Activated T-cell treated with anti-CD3 and anti-CD28 coated beads, Interleukin-2, amount 50 U/mL, for 72 hours (primary cell): ENCODE measurements around the gene TCERG1L. TPM values are rescaled to one million over a fixed set of nuclear protein-coding genes. Genes with fewer than 3 reads are reported as not detected.

Source experiments
- ATAC-seq, 2 donors: fragments of 150-1000 bp; cut with Tn5 transposase; replicated peaks in 1 of 2; 2 replicates each; pipeline ENCODE4 v1.10.0; 2021; ENCODE audit warnings: moderate library complexity in 2 of 2, mild to moderate bottlenecking in 1 of 2
- DNase-seq, 2 donors: peaks; one replicate each; pipeline ENCODE4 v3.0.0; 2021 to 2022; ENCODE audit warnings: mixed read lengths in 1 of 2
- H3K27ac Mint-ChIP-seq: one replicate; pipeline ENCODE4 v1.8.0; 2022; ENCODE audit warnings: mild to moderate bottlenecking, moderate library complexity, mixed read lengths
- H3K27me3 Mint-ChIP-seq: one replicate; pipeline ENCODE4 v1.8.0; 2022; ENCODE audit warnings: low read depth, mixed read lengths
- H3K36me3 Mint-ChIP-seq, 2 donors: one replicate each; pipeline ENCODE4 v1.8.0; 2022; ENCODE audit warnings: mixed read lengths in 2 of 2, mild to moderate bottlenecking in 1 of 2; ENCODE audit not compliant: insufficient read depth in 2 of 2
- H3K4me1 Mint-ChIP-seq: one replicate; pipeline ENCODE4 v1.8.0; 2022; ENCODE audit warnings: low read depth, mixed read lengths
- H3K4me3 Mint-ChIP-seq, 2 donors: one replicate each; pipeline ENCODE4 v1.8.0; 2022; ENCODE audit warnings: mild to moderate bottlenecking in 2 of 2, mixed read lengths in 2 of 2, moderate library complexity in 2 of 2
- H3K9me3 Mint-ChIP-seq, 2 donors: one replicate each; pipeline ENCODE4 v1.8.0; 2022; ENCODE audit warnings: mixed read lengths in 2 of 2
- total RNA-seq, 2 donors: library from RNA; stranded (reverse); gene quantifications; one replicate each; pipeline ENCODE4 v1.2.3, GENCODE V29; 2022

Gene TCERG1L
- total RNA-seq, 2 donors from 2014 or later, result 0.09 TPM; not detected in 1

GRCh38 chr10:131248376-131249165 is 63.0 kb downstream of the TCERG1L start:
- Mint-ChIP-seq H3K4me3 (no peak overlapping the region), H3K4me1 (no peaks in the 10 kb centered on the region), H3K27ac (no peak overlapping the region), H3K9me3 (no peaks in the 10 kb centered on the region), H3K36me3 (no peaks in the 10 kb centered on the region), H3K27me3 (peaks cover 19% of the 10 kb centered on the region)
- DNase-seq, result no peak
- ATAC-seq, result no peak

DNA sequence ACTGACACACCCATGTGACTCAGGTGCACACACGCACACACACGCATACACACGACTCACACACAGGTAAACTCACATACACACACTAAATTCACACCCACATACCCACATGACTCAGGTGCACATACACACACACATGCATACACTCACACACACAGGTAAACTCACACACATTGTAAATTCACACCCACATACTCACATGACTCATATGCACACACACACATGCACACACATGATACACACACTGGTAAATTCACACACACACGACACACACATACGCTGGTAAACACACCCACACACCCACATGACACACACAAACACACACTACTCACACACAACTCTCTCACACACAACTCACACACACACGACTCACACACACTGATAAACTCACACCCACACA is 63.6 kb downstream of the TCERG1L start:
- H3K9me3 Mint-ChIP-seq, result no peaks in the 10 kb centered on the region
- no peak for ATAC-seq
- no peak for DNase-seq
- no peak overlapping the region for H3K27ac Mint-ChIP-seq
- H3K4me3 Mint-ChIP-seq, result no peak overlapping the region
- H3K36me3 Mint-ChIP-seq, result no peaks in the 10 kb centered on the region
- no peaks in the 10 kb centered on the region for H3K4me1 Mint-ChIP-seq
- peaks cover 19% of the 10 kb centered on the region for H3K27me3 Mint-ChIP-seq

DNA sequence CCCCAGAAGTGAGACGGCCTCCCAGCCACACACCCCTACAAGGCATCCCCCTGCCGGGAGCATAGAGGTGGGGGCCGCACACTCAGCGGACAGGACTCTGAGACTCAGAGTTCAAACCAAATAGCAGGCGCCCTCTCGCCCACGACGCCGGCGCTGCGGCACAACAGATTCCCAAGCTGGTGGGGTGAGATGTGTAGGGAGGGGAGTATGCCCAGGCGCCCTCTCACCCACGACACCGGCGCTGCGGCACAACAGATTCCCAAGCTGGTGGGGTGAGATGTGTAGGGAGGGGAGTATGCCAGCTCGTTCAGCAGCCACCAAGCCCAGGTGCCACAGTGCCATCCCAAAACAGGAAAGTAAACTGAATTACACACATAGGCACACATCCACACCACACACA is 64.7 kb downstream of the TCERG1L start:
- peaks cover 19% of the 10 kb centered on the region for H3K27me3 Mint-ChIP-seq
- H3K36me3 Mint-ChIP-seq, result no peaks in the 10 kb centered on the region
- no peak overlapping the region for H3K4me3 Mint-ChIP-seq
- H3K4me1 Mint-ChIP-seq, result no peaks in the 10 kb centered on the region
- no peak for ATAC-seq
- DNase-seq, result no peak
- no peak overlapping the region for H3K27ac Mint-ChIP-seq
- no peaks in the 10 kb centered on the region for H3K9me3 Mint-ChIP-seq

- no peaks in the 10 kb centered on the region for H3K9me3 Mint-ChIP-seq
- peaks cover 18% of the 10 kb centered on the region for H3K27me3 Mint-ChIP-seq
- no peak overlapping the region for H3K27ac Mint-ChIP-seq
- H3K4me3 Mint-ChIP-seq, result no peak overlapping the region
- ATAC-seq (no peak), DNase-seq (no peak)
- no peaks in the 10 kb centered on the region for H3K4me1 Mint-ChIP-seq
- no peaks in the 10 kb centered on the region for H3K36me3 Mint-ChIP-seq
Observed at GRCh38 chr10:131246089-131246488, 65.4 kb downstream of the TCERG1L start.

DNA sequence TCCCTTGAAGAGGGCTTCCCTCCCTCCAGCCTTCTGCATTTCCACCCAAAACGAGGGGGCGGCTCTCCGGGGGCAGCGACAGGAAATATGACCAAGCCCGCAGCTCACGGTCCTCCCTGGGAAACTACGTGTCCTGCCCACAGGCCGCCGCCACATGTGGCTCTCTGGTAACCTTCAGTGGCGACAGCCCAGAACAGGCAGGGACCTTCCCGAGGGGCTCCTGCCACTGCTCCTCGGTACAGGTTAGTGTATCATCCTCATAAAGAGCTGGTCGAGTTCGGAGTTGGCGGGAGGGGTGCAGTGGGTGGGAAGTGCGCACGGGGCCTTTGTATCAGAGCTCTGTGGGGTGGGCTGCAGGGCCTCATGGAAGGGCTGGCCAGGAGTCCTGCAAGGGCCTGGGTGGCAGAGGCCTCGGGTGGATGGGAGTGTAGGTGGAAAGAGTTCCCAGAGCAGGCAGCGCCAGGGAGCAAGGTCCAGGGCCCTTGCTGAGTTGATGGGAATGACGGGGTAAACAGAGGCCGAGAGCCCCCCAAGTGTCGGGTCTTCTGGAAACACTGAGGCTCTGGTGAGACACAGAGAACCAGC is 66.0 kb downstream of the TCERG1L start:
- Mint-ChIP-seq H3K27ac (no peak overlapping the region), H3K9me3 (no peaks in the 10 kb centered on the region), H3K4me1 (no peaks in the 10 kb centered on the region), H3K36me3 (no peaks in the 10 kb centered on the region), H3K27me3 (peaks cover 18% of the 10 kb centered on the region), H3K4me3 (no peak overlapping the region)
- DNase-seq (no peak), ATAC-seq (no peak)

GRCh38 chr10:131244836-131245235 is 66.7 kb downstream of the TCERG1L start:
- H3K36me3 Mint-ChIP-seq, result no peaks in the 10 kb centered on the region

GRCh38 chr10:131243076-131243475 is 68.4 kb downstream of the TCERG1L start:
- Mint-ChIP-seq H3K4me1 (no peaks in the 10 kb centered on the region), H3K9me3 (no peaks in the 10 kb centered on the region), H3K4me3 (no peak overlapping the region), H3K27ac (no peak overlapping the region), H3K36me3 (no peaks in the 10 kb centered on the region), H3K27me3 (peaks cover 9% of the 10 kb centered on the region)
- ATAC-seq (no peak), DNase-seq (no peak)

More at GRCh38 chr10:131244836-131245235, 66.7 kb downstream of the TCERG1L start:
- no peak for DNase-seq
- H3K4me1 Mint-ChIP-seq, result no peaks in the 10 kb centered on the region
- H3K4me3 Mint-ChIP-seq, result no peak overlapping the region
- no peak for ATAC-seq
- no peak overlapping the region for H3K27ac Mint-ChIP-seq
- peaks cover 14% of the 10 kb centered on the region for H3K27me3 Mint-ChIP-seq
- no peaks in the 10 kb centered on the region for H3K9me3 Mint-ChIP-seq

- no peak overlapping the region for H3K27ac Mint-ChIP-seq
- DNase-seq (no peak), ATAC-seq (no peak)
- no peak overlapping the region for H3K4me3 Mint-ChIP-seq
- no peaks in the 10 kb centered on the region for H3K36me3 Mint-ChIP-seq
- no peaks in the 10 kb centered on the region for H3K9me3 Mint-ChIP-seq
- peaks cover 9% of the 10 kb centered on the region for H3K27me3 Mint-ChIP-seq
- no peaks in the 10 kb centered on the region for H3K4me1 Mint-ChIP-seq
Observed at GRCh38 chr10:131242007-131242406, 69.5 kb downstream of the TCERG1L start.

GRCh38 chr10:131240691-131241090 is 70.8 kb downstream of the TCERG1L start:
- no peak overlapping the region for H3K4me3 Mint-ChIP-seq
- ATAC-seq (no peak), DNase-seq (no peak)
- no peaks in the 10 kb centered on the region for H3K9me3 Mint-ChIP-seq
- no peaks in the 10 kb centered on the region for H3K4me1 Mint-ChIP-seq
- no peak overlapping the region for H3K27ac Mint-ChIP-seq
- no peaks in the 10 kb centered on the region for H3K36me3 Mint-ChIP-seq
- peaks cover 9% of the 10 kb centered on the region for H3K27me3 Mint-ChIP-seq

DNA sequence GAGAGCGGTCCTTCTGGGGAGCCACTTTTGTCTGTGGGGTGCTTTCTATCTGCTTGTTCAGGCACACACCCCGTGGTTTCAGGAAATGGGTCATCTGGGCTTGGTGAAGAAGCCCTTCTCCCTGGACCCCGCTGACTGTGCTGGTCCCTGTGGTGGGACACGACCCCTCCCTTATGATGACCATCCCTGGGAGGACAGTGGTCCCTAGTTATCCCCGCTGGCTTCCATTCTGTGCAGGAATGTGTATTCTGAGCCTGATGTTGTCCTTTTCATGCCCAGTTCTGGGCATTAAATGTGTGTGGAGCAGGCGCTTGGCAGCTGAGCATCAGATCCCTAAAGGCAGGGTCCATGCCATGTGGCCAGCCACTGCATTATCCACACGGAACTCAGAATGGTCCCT is 71.6 kb downstream of the TCERG1L start:
- Mint-ChIP-seq H3K4me3 (no peak overlapping the region), H3K27ac (no peak overlapping the region), H3K36me3 (no peaks in the 10 kb centered on the region), H3K9me3 (no peaks in the 10 kb centered on the region), H3K27me3 (peaks cover 9% of the 10 kb centered on the region), H3K4me1 (no peaks in the 10 kb centered on the region)
- ATAC-seq (no peak), DNase-seq (no peak)

DNA sequence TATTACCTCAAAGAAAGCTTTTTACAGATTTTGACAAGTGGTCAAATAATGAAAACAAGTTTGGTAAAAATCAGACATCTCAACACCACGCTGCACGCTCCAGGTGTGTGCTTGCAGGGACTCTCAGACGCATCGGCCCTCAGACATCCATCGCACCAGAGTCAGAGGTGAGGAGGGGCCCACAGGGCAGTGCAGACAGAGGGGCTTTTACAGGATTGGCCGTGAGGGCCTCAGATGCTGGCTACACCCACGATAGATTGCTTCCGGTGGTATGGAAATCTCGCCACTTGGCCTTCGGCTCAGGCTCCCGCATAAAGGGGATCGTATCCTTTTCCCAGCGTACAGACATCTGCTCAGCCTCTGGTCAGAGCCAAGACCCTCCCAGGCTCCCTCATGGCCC is 72.1 kb downstream of the TCERG1L start:
- no peak for ATAC-seq
- Mint-ChIP-seq H3K36me3 (no peaks in the 10 kb centered on the region), H3K4me1 (no peaks in the 10 kb centered on the region), H3K27me3 (peaks cover 9% of the 10 kb centered on the region), H3K9me3 (no peaks in the 10 kb centered on the region), H3K27ac (no peak overlapping the region), H3K4me3 (no peak overlapping the region)
- no peak for DNase-seq

DNA sequence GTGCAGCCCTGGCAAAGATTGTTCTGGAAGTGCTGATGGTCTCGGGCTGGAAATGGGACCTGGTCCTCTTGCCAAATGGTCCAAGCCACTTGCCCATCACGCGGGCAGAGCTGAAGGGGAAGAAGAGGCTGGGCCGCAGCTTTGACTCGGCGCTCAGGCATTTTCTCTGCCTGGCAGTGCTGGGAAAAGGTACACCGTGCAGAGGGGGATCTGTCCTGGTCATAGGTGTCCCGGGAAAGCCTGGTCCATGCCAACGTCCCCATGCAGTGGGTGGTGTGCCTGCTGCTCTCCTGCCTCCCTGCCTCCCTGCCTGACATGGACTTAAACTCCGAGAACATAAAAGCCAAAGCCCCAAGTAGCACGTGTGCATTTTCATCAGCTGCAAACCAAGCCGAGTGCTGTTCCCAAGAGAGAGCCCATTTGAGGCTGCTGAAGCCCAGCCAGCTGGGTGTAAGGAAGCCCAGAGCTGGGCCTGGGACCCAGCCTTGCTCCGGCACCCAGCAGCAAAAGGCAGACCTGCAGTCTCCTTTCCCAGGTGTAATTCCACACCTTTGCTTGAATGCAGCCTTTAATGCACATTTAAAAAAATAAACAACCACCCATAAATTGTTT is 72.7 kb downstream of the TCERG1L start:
- DNase-seq (no peak), ATAC-seq (no peak)
- H3K9me3 Mint-ChIP-seq, result no peaks in the 10 kb centered on the region
- no peak overlapping the region for H3K4me3 Mint-ChIP-seq
- no peaks in the 10 kb centered on the region for H3K36me3 Mint-ChIP-seq
- no peaks in the 10 kb centered on the region for H3K4me1 Mint-ChIP-seq
- H3K27me3 Mint-ChIP-seq, result peaks cover 9% of the 10 kb centered on the region
- H3K27ac Mint-ChIP-seq, result no peak overlapping the region

DNA sequence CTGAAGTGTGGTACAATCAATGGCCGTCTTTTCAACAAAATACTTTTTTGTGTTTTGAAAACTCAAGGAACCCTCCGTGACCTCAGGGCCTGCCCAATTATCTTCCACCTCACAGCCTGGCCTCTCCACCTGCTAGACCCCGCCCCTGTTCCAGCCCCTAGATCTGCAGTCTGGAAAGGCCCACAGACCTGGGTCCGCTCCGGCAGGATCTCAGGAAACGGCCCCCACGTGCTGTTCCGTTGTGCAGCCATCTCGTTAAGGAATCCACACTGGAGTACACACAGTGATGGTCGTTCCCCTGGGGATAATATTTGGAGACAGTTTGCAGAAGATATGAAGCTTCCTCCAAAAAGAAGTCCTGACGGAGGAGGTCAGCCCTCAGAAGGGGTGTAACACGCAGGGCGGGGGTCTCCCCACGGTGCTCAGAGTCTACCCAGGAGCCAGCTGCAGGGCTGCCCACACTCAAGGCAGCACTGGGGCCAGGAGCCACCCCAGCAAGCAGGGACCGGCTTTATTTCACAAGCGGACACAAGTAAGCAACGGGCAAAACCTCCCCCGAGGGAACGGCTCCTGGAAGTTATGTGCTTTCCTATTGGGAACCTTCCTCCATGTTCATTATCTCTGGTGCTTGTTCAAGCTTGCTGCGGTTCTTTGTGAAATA is 73.4 kb downstream of the TCERG1L start:
- no peaks in the 10 kb centered on the region for H3K4me1 Mint-ChIP-seq
- DNase-seq, result no peak
- peaks cover 9% of the 10 kb centered on the region for H3K27me3 Mint-ChIP-seq
- H3K36me3 Mint-ChIP-seq, result no peaks in the 10 kb centered on the region
- H3K9me3 Mint-ChIP-seq, result no peaks in the 10 kb centered on the region
- no peak overlapping the region for H3K27ac Mint-ChIP-seq
- H3K4me3 Mint-ChIP-seq, result no peak overlapping the region
- no peak for ATAC-seq
